Measurements from ENCODE around the gene PSMD1.

- TF ChIP-seq CTCF (IDR thresholded peaks at IDR 0.05) (no peak), POLR2A (IDR thresholded peaks at IDR 0.05) (no peak), EP300 (IDR thresholded peaks at IDR 0.05) (no peak)
Observed at GRCh38 chr2:231099918-231100317, 43.3 kb downstream of the PSMD1 start.
